ENCODE data around the gene CDH4. TPM values are rescaled to one million over a fixed set of nuclear protein-coding genes. Genes with fewer than 3 reads are reported as not detected.

Gene CDH4
- total RNA-seq, 1 donor from 2014 or later, result 0.99 TPM

DNA sequence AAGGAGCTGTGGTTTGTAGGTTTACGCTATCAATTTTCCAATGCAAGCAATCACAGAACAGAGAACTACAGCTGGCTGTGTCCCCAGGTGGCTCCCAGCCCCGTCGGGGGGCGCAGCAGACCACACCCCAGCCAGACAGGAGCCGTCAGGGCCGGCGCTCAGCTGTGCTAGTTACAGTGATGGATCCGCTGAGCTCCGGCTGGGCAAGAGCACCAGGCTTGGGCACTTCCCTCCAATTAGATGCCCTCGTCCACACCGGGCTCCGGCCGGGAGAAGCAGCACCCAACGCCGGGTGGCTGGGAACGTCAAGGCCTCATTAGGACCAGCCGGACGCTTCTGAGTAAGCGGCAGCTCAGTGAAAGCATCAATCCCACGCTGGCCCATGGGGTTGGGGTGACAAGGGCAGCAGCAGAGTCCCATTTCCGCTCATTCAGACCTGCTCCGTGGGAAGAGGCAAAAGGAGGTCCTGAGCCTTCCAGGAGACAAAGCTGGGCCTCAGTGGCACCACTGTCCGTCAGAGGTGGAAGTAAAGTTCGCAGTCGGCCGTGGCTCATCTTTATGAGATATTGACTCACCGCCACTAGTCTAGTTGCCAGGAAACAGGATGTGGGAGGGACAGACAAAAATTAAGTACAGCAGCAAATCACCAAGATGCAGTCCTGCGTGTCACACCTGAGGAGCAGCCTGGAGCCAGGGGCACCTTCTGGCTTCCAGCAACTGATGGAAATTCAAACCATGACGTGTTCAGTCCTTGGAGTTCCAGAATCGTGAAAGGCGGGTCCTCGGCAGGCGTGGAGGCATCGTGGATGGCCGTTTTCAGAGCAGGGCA lies 649.5 kb downstream of the CDH4 start:
- no peak for TF ChIP-seq CTCF (IDR thresholded peaks at IDR 0.05)
- no peaks in the 10 kb centered on the region for H3K36me3 Mint-ChIP-seq (ENCODE audit: low read depth)
- no peaks in the 10 kb centered on the region for H3K9me3 Mint-ChIP-seq (ENCODE audit: low read depth)
- peaks cover 7% of the 10 kb centered on the region for H3K27me3 Mint-ChIP-seq (ENCODE audit: low read depth)
- H3K4me3 Mint-ChIP-seq (ENCODE audit: unreplicated experiment), result no peak overlapping the region
- no peak overlapping the region for H3K27ac Mint-ChIP-seq (ENCODE audit: unreplicated experiment)
- no peaks in the 10 kb centered on the region for H3K4me1 Mint-ChIP-seq (ENCODE audit: low read depth)
- DNase-seq (ENCODE audit: low spot score), result no peak

- no peak overlapping the region for H3K27ac Mint-ChIP-seq (ENCODE audit: unreplicated experiment)
- DNase-seq (ENCODE audit: low spot score), result no peak
- no peaks in the 10 kb centered on the region for H3K36me3 Mint-ChIP-seq (ENCODE audit: low read depth)
- H3K4me1 Mint-ChIP-seq (ENCODE audit: low read depth), result no peaks in the 10 kb centered on the region
- no peaks in the 10 kb centered on the region for H3K9me3 Mint-ChIP-seq (ENCODE audit: low read depth)
- TF ChIP-seq CTCF (IDR thresholded peaks at IDR 0.05), result no peak
- H3K27me3 Mint-ChIP-seq (ENCODE audit: low read depth), result peaks cover 7% of the 10 kb centered on the region
- H3K4me3 Mint-ChIP-seq (ENCODE audit: unreplicated experiment), result no peak overlapping the region
Measured at GRCh38 chr20:61902221-61902869, 650.3 kb downstream of the CDH4 start.

DNA sequence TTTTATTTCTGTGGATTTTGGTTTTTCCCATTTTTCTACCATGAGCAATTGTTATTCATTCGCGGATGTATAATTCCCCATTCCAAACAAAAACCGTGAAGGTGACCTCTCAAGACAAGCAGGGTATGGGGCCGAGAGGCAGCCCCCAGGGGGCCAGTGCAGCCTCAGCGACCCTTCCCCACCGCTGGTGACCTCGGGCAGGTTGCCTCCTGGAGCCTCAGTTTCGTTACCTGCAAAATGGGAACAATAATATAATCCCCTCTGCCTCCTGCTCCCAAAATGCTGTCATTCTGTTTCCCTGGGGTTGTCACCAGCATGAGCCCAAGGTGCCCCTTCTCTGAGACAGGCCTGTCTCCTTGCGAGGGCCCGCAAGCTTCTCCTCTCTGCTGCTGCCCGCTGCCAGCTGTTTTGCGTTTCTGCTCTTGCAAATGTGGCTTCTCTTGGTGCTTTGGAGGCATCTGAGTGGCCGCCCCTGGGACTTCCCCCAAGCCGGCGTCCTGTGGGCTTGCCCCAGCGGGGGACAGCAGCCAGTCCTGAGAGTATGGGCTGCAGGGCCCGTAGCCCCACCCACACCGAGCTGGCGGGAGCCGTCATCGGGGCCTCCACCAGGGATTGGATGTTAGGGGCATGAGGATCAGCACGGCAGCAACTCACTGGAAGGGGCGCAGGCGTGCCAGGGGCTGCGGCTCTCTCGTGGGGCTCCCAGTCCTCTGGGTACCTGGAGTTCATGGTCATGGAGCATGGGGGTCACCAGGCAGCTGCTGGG lies 651.7 kb downstream of the CDH4 start:
- no peaks in the 10 kb centered on the region for H3K4me1 Mint-ChIP-seq (ENCODE audit: low read depth)
- DNase-seq (ENCODE audit: low spot score), result no peak
- H3K27me3 Mint-ChIP-seq (ENCODE audit: low read depth), result peaks cover 5% of the 10 kb centered on the region
- no peak overlapping the region for H3K4me3 Mint-ChIP-seq (ENCODE audit: unreplicated experiment)
- TF ChIP-seq CTCF (IDR thresholded peaks at IDR 0.05), result no peak
- H3K36me3 Mint-ChIP-seq (ENCODE audit: low read depth), result no peaks in the 10 kb centered on the region
- H3K27ac Mint-ChIP-seq (ENCODE audit: unreplicated experiment), result no peak overlapping the region
- no peaks in the 10 kb centered on the region for H3K9me3 Mint-ChIP-seq (ENCODE audit: low read depth)

DNA sequence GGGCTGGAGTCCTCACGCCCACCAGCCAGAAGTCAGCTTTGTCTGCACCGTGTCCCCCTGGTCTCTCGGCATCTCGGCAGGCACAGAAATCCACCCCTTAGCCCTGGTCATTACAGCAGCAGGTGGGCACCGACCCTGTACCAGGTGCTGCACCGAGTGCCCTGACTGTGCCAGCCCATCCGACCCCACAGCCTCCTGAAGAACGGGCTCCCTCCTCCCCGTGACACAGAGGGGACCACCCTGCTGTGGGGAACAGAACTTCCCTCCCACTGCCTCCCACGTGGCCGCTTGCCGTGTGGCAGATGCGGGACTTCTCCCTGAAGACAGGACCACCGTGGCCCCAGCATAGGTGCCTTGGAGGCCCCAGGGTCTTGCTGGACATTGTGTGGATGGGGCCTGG lies 652.4 kb downstream of the CDH4 start:
- no peaks in the 10 kb centered on the region for H3K4me1 Mint-ChIP-seq (ENCODE audit: low read depth)
- no peak for DNase-seq (ENCODE audit: low spot score)
- H3K36me3 Mint-ChIP-seq (ENCODE audit: low read depth), result no peaks in the 10 kb centered on the region
- H3K27me3 Mint-ChIP-seq (ENCODE audit: low read depth), result peaks cover 5% of the 10 kb centered on the region
- no peak overlapping the region for H3K27ac Mint-ChIP-seq (ENCODE audit: unreplicated experiment)
- TF ChIP-seq CTCF (IDR thresholded peaks at IDR 0.05), result no peak
- no peaks in the 10 kb centered on the region for H3K9me3 Mint-ChIP-seq (ENCODE audit: low read depth)
- H3K4me3 Mint-ChIP-seq (ENCODE audit: unreplicated experiment), result no peak overlapping the region
